HG02623 (cell line): ENCODE results near the gene VAMP5.
A peak's percentile ranks its signal among the peaks of the same experiment; 100 is the strongest.
"Not testable (repeated sequence)": the region's sequence is repeated elsewhere in the genome, so short reads cannot be mapped to it uniquely, and the experiment has no call there.

ENCODE experiments used
- ATAC-seq: cut with Tn5 transposase; IDR thresholded peaks from one replicate; pipeline ENCODE4 v1.9.1; 2021; ENCODE audit warnings: moderate library complexity; ENCODE audit not compliant: unreplicated experiment

VAMP5 gene

GRCh38 chr2:85584354-85584856 is at the start of gene VAMP5:
TSS of gene VAMP5 (plus strand) at chr2:85584431. CDS start at chr2:85584491, 60 bp downstream.
- ATAC-seq: peak; percentile 29

GRCh38 chr2:85534881-85535280 is 49.4 kb upstream of the VAMP5 start:
- no peak for ATAC-seq

GRCh38 chr2:85536479-85536878 is 47.8 kb upstream of the VAMP5 start:
- no peak for ATAC-seq

- no peak for ATAC-seq
Observed at GRCh38 chr2:85537600-85538506, 46.4 kb upstream of the VAMP5 start.

GRCh38 chr2:85538507-85539360 is 45.5 kb upstream of the VAMP5 start, which contains the start of gene MAT2A:
TSS of gene MAT2A (plus strand) at chr2:85539168. CDS start at chr2:85539288, 120 bp downstream.
- ATAC-seq: peak; percentile 67

- ATAC-seq: peak; percentile 25
Observed at GRCh38 chr2:85539361-85540132, 44.7 kb upstream of the VAMP5 start.

- no peak for ATAC-seq
Observed at GRCh38 chr2:85540133-85540648, 44.0 kb upstream of the VAMP5 start.

GRCh38 chr2:85541262-85541661 is 43.0 kb upstream of the VAMP5 start:
- ATAC-seq: no peak

GRCh38 chr2:85541753-85542457 is 42.3 kb upstream of the VAMP5 start:
- no peak for ATAC-seq

GRCh38 chr2:85542777-85543176 is 41.5 kb upstream of the VAMP5 start:
- no peak for ATAC-seq

- ATAC-seq: not testable (repeated sequence)
Observed at GRCh38 chr2:85544254-85544691, 40.0 kb upstream of the VAMP5 start.

GRCh38 chr2:85544915-85545779 is 39.1 kb upstream of the VAMP5 start:
- not testable (repeated sequence) for ATAC-seq

- no peak for ATAC-seq
Observed at GRCh38 chr2:85545780-85546240, 38.4 kb upstream of the VAMP5 start.

GRCh38 chr2:85547089-85547858 is 37.0 kb upstream of the VAMP5 start:
- ATAC-seq: no peak

- ATAC-seq: no peak
Observed at GRCh38 chr2:85547859-85548607, 36.2 kb upstream of the VAMP5 start.

- ATAC-seq: no peak
Observed at GRCh38 chr2:85548608-85548900, 35.7 kb upstream of the VAMP5 start.

- no peak for ATAC-seq
Observed at GRCh38 chr2:85549095-85549494, 35.1 kb upstream of the VAMP5 start.
